Thymus (tissue), 11 donors: ENCODE measurements around the gene LPP. TPM values are rescaled to one million over a fixed set of nuclear protein-coding genes. Genes with fewer than 3 reads are reported as not detected.

Experiments
- DNase-seq, 9 donors: peaks; one replicate each; pipeline ENCODE4 v3.0.0-alpha.2; 2013; ENCODE audit warnings: low spot score in 9 of 9, low read depth in 6 of 9, missing footprints in 1 of 9
- H3K27ac ChIP-seq, 2 donors: one replicate each; pipeline ENCODE4 v1.5.1; 2013; ENCODE audit warnings: control low read depth in 1 of 2, low read depth in 1 of 2, low read length in 1 of 2, mild to moderate bottlenecking in 1 of 2, moderate library complexity in 1 of 2
- H3K27me3 ChIP-seq, 2 donors: one replicate each; pipeline ENCODE4 v1.5.1; 2013; ENCODE audit warnings: low read length in 1 of 2; ENCODE audit not compliant: control insufficient read depth in 2 of 2, insufficient read depth in 1 of 2
- H3K36me3 ChIP-seq, 2 donors: one replicate each; pipeline ENCODE4 v1.5.1; 2013; ENCODE audit warnings: low read length in 1 of 2, mild to moderate bottlenecking in 1 of 2, moderate library complexity in 1 of 2; ENCODE audit not compliant: control insufficient read depth in 2 of 2, insufficient read depth in 2 of 2
- H3K4me1 ChIP-seq, 2 donors: one replicate each; pipeline ENCODE4 v1.5.1; 2013; ENCODE audit warnings: low read length in 2 of 2; ENCODE audit not compliant: control insufficient read depth in 2 of 2, insufficient read depth in 2 of 2
- H3K4me3 ChIP-seq, 2 donors: one replicate each; pipeline ENCODE4 v1.5.1; 2013; ENCODE audit warnings: low read length in 2 of 2, control low read depth in 1 of 2, mild to moderate bottlenecking in 1 of 2
- H3K9me3 ChIP-seq, 2 donors: one replicate each; pipeline ENCODE4 v1.5.1; 2013; ENCODE audit warnings: low read length in 1 of 2, mild to moderate bottlenecking in 1 of 2; ENCODE audit not compliant: control insufficient read depth in 2 of 2, insufficient read depth in 1 of 2
- WGBS: extraction: QIAGEN DNeasy Blood & Tissue Kit; methylation state at CpG from one replicate; pipeline ENCODE4 v1.1.7; 2013; 5-methylcytosine and 5-hydroxymethylcytosine counted together
- polyA plus RNA-seq: library from polyadenylated mRNA; stranded (reverse); fragments of 200-250 nt; gene quantifications from one replicate; pipeline ENCODE4 v1.2.3, GENCODE V29; 2013
- total RNA-seq: library from RNA; stranded (reverse); fragments of 120-200 nt; gene quantifications from one replicate; pipeline ENCODE4 v1.2.4, GENCODE V29; 2013
- donor health status: healthy.

The LPP gene
- total and polyA plus RNA-seq, 2 donors, result 6.5 to 9.2 TPM

GRCh38 chr3:188206787-188207186 lies 52.8 kb downstream of the LPP start:
- H3K4me3 ChIP-seq, result no peak overlapping the region
- H3K27me3 ChIP-seq, result no peaks in the 10 kb centered on the region
- H3K9me3 ChIP-seq, result peaks cover 0 to 5% of the 10 kb centered on the region in 2 donors
- peaks cover 6 to 19% of the 10 kb centered on the region in 2 donors for H3K36me3 ChIP-seq
- H3K27ac ChIP-seq, result no peak overlapping the region
- peaks cover 6 to 16% of the 10 kb centered on the region in 2 donors for H3K4me1 ChIP-seq
- no peak for DNase-seq
- WGBS, result 99% methylated on average over 3 of the region's 3 CpGs

DNA sequence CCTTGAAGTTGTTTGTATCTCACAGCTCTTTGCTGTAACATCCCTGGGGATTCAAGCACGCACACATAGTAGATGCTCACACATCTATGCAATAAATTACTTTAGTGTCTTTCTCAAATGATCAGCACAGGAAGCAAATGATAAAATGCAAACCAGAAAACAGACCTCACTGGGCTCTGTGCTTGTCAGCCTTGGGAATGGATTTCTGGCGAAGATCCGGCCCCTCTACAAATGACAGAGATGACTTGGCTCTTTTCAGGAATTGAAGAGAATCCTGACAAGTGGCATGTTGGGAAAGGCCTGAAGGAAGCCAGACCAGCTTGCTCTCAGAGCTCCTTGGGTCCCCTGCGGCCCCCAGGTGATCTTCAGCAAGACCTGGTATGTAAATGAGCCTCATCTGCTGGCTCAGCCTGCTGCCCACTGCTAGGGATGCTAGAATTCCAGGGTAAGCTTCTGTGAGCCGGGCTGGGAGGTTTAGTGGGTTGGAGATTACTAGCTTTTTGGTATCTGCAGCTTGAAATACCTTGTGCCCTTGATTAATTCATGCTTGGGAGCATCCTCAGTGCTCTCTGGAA lies 54.1 kb downstream of the LPP start:
- Histone ChIP-seq H3K36me3 (peaks cover 6 to 19% of the 10 kb centered on the region in 2 donors), H3K4me3 (no peak overlapping the region), H3K9me3 (no peaks in the 10 kb centered on the region), H3K27ac (peak overlapping the region in 1 of 2 donors; percentile 19), H3K27me3 (no peaks in the 10 kb centered on the region), H3K4me1 (peaks cover 6 to 21% of the 10 kb centered on the region in 2 donors)
- no peak for DNase-seq
- 97% methylated on average over 5 of the region's 5 CpGs for WGBS

DNA sequence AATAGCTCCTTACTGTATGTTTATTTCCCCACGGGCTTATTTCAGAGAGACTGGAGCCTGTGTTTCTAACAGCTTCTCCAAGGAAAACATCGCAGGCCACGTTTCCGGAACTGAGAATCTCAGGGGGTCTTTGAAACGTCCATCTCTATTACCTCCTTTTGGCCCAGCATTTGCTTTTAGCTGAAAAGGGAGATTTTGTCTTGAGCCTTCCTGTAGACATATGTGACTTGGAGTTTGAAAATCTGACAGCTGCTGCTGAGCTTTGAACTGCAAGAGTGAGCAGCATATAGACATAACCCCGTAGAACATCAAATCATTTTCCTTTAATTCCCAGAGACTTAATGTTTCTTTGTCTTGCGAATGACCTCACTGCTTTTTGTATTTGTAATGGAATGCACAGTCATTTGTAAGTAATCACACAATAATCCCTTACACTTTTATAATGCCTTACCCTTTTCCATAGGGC lies 54.6 kb downstream of the LPP start:
- peaks cover 10 to 26% of the 10 kb centered on the region in 2 donors for H3K4me1 ChIP-seq
- H3K27me3 ChIP-seq, result no peaks in the 10 kb centered on the region
- H3K9me3 ChIP-seq, result no peaks in the 10 kb centered on the region
- WGBS, result 91% methylated on average over 7 of the region's 7 CpGs
- H3K4me3 ChIP-seq, result no peak overlapping the region
- peak overlapping the region in 1 of 2 donors; percentile 19 for H3K27ac ChIP-seq
- DNase-seq, result no peak
- peaks cover 6 to 19% of the 10 kb centered on the region in 2 donors for H3K36me3 ChIP-seq

DNA sequence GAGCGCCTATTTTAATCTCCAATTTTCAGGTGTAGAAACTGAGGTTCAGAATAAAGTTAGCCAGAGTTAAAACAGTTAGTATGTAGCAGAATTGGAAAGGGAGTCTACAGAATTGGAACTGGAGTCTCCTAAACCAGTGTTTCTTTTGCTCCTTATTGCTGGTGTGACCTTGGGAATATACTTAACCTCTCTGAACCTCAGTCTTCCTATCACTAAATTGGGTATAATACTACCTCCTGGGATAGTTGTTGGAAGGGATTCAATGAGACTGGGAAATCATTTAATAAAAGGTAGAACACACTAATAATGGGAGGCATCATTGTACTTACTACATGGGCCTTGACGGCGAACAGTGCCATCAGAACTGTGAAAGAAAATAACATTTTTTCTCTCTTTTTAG lies 55.1 kb downstream of the LPP start:
- H3K27me3 ChIP-seq, result no peaks in the 10 kb centered on the region
- peaks cover 6 to 19% of the 10 kb centered on the region in 2 donors for H3K36me3 ChIP-seq
- WGBS, result 90% methylated on average over 3 of the region's 3 CpGs
- DNase-seq, result no peak
- peaks cover 13 to 31% of the 10 kb centered on the region in 2 donors for H3K4me1 ChIP-seq
- H3K4me3 ChIP-seq, result no peak overlapping the region
- no peak overlapping the region for H3K27ac ChIP-seq
- no peaks in the 10 kb centered on the region for H3K9me3 ChIP-seq

GRCh38 chr3:188209740-188210139 lies 55.8 kb downstream of the LPP start:
- DNase-seq, result no peak
- Histone ChIP-seq H3K9me3 (no peaks in the 10 kb centered on the region), H3K4me1 (peaks cover 19 to 38% of the 10 kb centered on the region in 2 donors), H3K27ac (no peak overlapping the region), H3K4me3 (no peak overlapping the region), H3K36me3 (peaks cover 6 to 23% of the 10 kb centered on the region in 2 donors), H3K27me3 (no peaks in the 10 kb centered on the region)
- WGBS, result 97% methylated on average over 1 of the region's 1 CpG

DNA sequence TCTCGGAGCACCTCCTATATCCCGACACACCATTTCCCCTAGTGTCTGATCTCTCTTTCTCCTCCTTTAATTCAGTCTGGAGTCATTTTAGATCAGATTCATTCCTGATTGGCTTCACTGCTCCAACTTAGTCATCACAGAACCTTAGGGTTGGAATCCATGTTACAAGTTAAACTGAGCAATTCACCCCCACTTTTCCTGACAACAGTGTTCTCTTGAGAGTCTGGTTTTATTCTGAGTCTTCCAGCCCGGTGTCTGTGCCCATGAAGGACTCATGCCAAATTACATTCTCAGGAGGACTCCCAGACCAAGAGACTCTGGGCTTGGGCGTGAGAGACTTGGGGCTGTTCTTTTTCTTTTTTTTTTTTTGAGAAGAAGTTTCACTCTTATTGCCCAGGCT lies 57.5 kb downstream of the LPP start:
- WGBS, result 99% methylated on average over 4 of the region's 4 CpGs
- DNase-seq, result no peak
- H3K27ac ChIP-seq, result no peak overlapping the region
- no peak overlapping the region for H3K4me3 ChIP-seq
- H3K4me1 ChIP-seq, result peaks cover 29 to 49% of the 10 kb centered on the region in 2 donors
- H3K36me3 ChIP-seq, result peaks cover 6 to 17% of the 10 kb centered on the region in 2 donors
- H3K27me3 ChIP-seq, result no peaks in the 10 kb centered on the region
- no peaks in the 10 kb centered on the region for H3K9me3 ChIP-seq

GRCh38 chr3:188212308-188212969 lies 58.5 kb downstream of the LPP start:
- H3K9me3 ChIP-seq, result no peaks in the 10 kb centered on the region
- H3K36me3 ChIP-seq, result peaks cover 6 to 17% of the 10 kb centered on the region in 2 donors
- no peaks in the 10 kb centered on the region for H3K27me3 ChIP-seq
- H3K27ac ChIP-seq, result no peak overlapping the region
- WGBS, result 92% methylated on average over 9 of the region's 9 CpGs
- H3K4me1 ChIP-seq, result peaks cover 38 to 59% of the 10 kb centered on the region in 2 donors
- no peak for DNase-seq
- no peak overlapping the region for H3K4me3 ChIP-seq

- 64% methylated on average over 1 of the region's 1 CpG for WGBS
- no peak overlapping the region for H3K4me3 ChIP-seq
- no peaks in the 10 kb centered on the region for H3K9me3 ChIP-seq
- peaks cover 2 to 15% of the 10 kb centered on the region in 2 donors for H3K36me3 ChIP-seq
- no peaks in the 10 kb centered on the region for H3K27me3 ChIP-seq
- peak in 1 of 9 donors; percentile 44 for DNase-seq
- peak overlapping the region; percentile 36 to 75 for H3K27ac ChIP-seq
- peaks cover 41 to 58% of the 10 kb centered on the region in 2 donors for H3K4me1 ChIP-seq
Observed at GRCh38 chr3:188214442-188214841, 60.5 kb downstream of the LPP start.

GRCh38 chr3:188215129-188215528 lies 61.2 kb downstream of the LPP start:
- no peaks in the 10 kb centered on the region for H3K27me3 ChIP-seq
- H3K36me3 ChIP-seq, result peaks cover 0 to 11% of the 10 kb centered on the region in 2 donors
- H3K27ac ChIP-seq, result peak overlapping the region in 1 of 2 donors; percentile 87
- 98% methylated on average over 2 of the region's 2 CpGs for WGBS
- H3K4me1 ChIP-seq, result peaks cover 41 to 58% of the 10 kb centered on the region in 2 donors
- H3K9me3 ChIP-seq, result no peaks in the 10 kb centered on the region
- H3K4me3 ChIP-seq, result no peak overlapping the region
- DNase-seq, result no peak
